Activated naive CD8-positive, alpha-beta T cell (primary cell): Measurements from ENCODE around the gene OVCA2.

Source experiments
- H3K27ac Mint-ChIP-seq: one replicate; pipeline ENCODE4 v1.8.0; 2021; ENCODE audit warnings: mixed read lengths
- H3K27me3 Mint-ChIP-seq: one replicate; pipeline ENCODE4 v1.8.0; 2021; ENCODE audit warnings: mixed read lengths
- H3K36me3 Mint-ChIP-seq: one replicate; pipeline ENCODE4 v1.8.0; 2021; ENCODE audit warnings: mixed read lengths
- H3K4me1 Mint-ChIP-seq: one replicate; pipeline ENCODE4 v1.8.0; 2021; ENCODE audit warnings: low read depth, mixed read lengths
- H3K4me3 Mint-ChIP-seq: one replicate; pipeline ENCODE4 v1.8.0; 2021; ENCODE audit warnings: mild to moderate bottlenecking, mixed read lengths
- H3K9me3 Mint-ChIP-seq: one replicate; pipeline ENCODE4 v1.8.0; 2021; ENCODE audit warnings: low read depth, mixed read lengths

Gene OVCA2

DNA sequence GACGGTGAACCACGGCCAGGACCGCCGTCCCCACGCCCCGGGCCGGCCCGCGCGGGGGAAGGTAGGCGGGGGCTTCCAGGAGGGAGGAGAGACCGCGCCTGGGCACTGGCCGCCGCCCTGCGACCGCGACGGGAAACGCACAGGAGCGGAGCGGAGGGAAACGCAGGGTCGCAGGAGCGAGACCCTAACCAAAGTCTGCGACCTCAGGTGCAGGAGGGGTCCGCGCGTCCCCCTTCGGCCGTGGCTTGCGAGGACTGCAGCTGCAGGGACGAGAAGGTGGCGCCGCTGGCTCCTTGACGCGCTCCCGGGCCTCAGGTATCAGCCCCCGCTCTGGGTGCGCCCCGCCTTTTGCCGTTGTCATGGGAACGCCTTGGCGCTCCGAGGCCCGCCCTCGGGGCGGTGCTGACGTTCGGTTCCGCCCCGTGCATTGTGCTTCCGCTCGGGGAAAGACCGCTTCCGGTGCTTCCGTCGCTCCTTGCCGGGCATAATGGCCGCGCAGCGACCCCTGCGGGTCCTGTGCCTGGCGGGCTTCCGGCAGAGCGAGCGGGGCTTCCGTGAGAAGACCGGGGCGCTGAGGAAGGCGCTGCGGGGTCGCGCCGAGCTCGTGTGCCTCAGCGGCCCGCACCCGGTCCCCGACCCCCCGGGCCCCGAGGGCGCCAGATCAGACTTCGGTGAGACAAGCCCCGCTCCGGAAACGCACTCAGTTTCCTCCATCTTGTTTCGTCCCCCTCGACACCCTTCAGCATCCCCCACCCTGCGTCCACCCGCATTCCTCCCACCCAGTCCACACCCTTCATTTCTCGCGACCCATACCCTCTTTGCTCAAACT lies at the start of gene OVCA2:
OVCA2 (plus strand) TSS at position 462 of the 829 bp plus-strand sequence; CDS start at position 488, 26 bp downstream.
- Mint-ChIP-seq H3K27me3 (no peaks in the 10 kb centered on the region), H3K9me3 (no peaks in the 10 kb centered on the region), H3K4me3 (peak within 1 kb of the TSS; percentile 95), H3K4me1 (peaks cover 23% of the 10 kb centered on the region), H3K36me3 (peaks cover 2% of the 10 kb centered on the region), H3K27ac (peak within 1 kb of the TSS; percentile 94)

DNA sequence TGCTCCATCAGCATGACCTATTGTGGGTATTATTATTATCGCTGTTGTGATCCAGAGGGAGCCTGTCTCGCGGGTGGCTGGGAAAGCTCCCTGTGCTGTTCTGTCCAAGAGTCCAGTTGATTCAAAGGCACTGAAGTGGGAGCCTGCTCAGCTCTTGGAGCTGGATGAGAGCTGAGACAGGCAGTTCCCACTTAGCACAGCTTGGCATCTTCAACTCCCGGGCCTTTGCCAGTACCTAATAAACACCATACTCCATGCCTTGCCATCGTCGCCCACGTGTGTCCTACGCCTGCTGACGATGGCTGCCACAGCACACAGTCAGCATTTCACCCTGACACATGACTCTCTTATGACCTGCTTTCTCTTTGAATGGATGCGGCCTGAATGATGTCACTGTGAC lies 49.3 kb upstream of the OVCA2 start:
- no peak overlapping the region for H3K4me3 Mint-ChIP-seq
- H3K27ac Mint-ChIP-seq: no peak overlapping the region
- no peaks in the 10 kb centered on the region for H3K36me3 Mint-ChIP-seq
- H3K27me3 Mint-ChIP-seq: peaks cover 11% of the 10 kb centered on the region
- no peaks in the 10 kb centered on the region for H3K9me3 Mint-ChIP-seq
- H3K4me1 Mint-ChIP-seq: peaks cover 2% of the 10 kb centered on the region

DNA sequence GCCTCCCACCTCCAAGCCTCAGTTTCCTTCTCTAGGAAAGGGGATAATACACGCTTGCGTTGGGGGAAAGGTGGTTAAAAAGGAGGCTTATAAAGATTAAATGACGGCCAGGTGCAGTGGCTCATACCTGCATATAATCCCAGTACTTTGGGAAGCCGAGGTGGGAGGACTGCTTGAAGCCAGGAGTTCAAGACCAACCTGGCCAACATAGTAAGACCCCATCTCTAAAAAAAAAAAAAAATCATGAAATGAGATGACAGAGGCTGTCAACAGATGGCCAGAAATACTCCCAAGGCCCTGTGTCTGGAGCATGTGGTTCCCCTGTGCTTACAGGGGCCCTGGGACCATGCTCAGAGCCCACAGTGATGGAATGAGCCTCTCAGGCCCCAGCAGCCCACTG lies 47.1 kb upstream of the OVCA2 start:
- no peaks in the 10 kb centered on the region for H3K36me3 Mint-ChIP-seq
- no peaks in the 10 kb centered on the region for H3K9me3 Mint-ChIP-seq
- H3K4me3 Mint-ChIP-seq: no peak overlapping the region
- H3K27me3 Mint-ChIP-seq: peaks cover 16% of the 10 kb centered on the region
- H3K4me1 Mint-ChIP-seq: peaks cover 2% of the 10 kb centered on the region
- H3K27ac Mint-ChIP-seq: no peak overlapping the region

DNA sequence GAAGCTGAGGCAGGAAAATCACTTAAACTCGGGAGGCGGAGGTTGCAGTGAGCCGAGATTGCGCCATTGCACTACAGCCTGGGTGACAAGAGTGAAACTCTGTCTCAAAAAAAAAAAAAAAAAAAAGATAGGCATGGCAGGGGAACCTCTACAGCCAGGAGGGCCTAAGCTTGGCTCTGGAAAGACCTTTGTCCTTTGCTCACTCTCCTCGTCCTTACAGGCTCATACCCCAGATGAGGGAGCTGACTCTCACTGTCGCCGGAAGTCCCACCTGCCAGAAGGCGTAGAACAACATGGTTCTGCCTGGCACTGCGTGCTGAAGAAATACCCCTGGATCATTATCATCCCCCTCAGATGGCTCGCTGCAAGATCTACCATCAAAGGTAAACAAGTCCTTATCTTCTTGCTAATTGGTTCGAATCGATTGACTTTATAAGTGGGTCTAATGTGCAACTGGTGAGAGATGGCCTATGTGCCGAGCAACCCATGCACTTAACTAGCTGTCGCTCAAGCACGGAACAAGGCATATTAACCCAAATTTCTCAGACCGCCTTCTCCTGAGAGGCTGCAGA lies 46.4 kb upstream of the OVCA2 start:
- Mint-ChIP-seq H3K27ac (no peak overlapping the region), H3K36me3 (no peaks in the 10 kb centered on the region), H3K4me3 (no peak overlapping the region), H3K27me3 (peaks cover 16% of the 10 kb centered on the region), H3K4me1 (peaks cover 2% of the 10 kb centered on the region), H3K9me3 (no peaks in the 10 kb centered on the region)

DNA sequence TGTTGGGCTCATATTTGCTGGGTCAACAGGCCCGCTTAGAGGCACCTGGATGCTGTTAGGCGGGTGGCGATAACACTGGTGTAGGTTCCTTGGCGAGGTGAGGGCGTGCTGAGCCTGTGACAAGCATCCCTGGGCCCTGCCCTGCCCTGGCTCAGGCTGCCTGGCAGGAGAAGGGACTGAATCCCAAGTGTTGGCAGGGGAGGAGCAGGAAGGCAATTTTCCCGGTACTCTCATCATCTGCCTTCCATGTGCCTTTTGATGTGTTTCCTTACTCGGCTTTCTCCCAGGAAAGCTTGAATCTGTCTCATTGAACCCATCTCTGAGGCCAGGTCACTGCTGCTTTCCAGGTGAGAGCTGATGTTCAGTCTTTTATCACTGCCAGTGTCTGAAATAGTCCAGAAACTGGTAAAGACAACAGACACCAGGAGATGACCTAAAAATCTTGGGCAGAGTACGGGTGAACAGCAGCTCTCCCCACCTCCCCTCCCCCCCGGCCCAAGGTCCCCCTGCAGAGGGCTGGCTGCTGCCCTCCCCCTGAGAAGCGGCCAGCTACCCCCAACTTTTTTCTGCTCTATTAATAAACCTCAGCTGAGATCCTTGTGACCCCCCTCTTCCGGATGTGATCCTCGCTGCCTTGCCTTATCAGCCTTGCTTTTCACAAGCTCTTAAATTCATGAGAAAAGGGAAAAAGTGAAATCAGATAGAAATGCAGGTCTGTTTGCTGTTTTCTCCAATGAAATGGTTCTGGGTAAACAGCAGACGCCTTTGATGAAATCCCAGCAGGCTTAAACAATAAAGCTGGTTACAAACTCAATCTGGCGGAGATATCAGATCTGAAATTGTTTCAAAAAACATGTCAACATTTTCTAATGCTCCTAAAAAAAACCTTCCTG lies 45.7 kb upstream of the OVCA2 start:
- H3K27me3 Mint-ChIP-seq: peaks cover 16% of the 10 kb centered on the region

DNA sequence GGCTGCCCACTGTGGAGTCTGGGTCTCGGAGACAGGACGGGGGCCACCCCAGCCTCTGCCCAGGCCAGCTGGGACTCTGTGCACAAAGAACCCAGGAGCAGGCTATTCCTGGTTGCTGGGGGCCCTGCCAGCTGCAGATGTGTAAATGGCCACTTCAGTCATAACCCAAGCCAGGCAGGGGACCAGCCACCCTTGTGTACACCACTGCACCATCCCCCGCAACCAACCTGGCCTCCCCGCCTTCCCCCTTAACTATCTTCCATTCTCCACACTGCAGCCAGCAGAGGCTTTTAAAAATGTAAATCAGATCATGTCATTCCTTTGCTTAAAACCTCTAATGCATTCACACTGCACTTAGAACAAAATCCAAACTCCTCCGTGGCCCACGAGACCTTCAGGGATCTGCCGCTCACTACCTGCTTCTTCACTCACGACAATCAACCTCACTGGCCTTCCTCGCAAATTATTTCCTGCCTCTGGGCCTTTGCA lies 45.0 kb upstream of the OVCA2 start:
- H3K36me3 Mint-ChIP-seq: no peaks in the 10 kb centered on the region
- peaks cover 2% of the 10 kb centered on the region for H3K4me1 Mint-ChIP-seq
- no peak overlapping the region for H3K27ac Mint-ChIP-seq
- no peaks in the 10 kb centered on the region for H3K9me3 Mint-ChIP-seq
- peak overlapping the region; percentile 17 for H3K4me3 Mint-ChIP-seq
- H3K27me3 Mint-ChIP-seq: peaks cover 16% of the 10 kb centered on the region

More for the DNA sequence above, 45.7 kb upstream of the OVCA2 start:
- Mint-ChIP-seq H3K36me3 (no peaks in the 10 kb centered on the region), H3K27ac (no peak overlapping the region), H3K9me3 (no peaks in the 10 kb centered on the region), H3K4me3 (no peak overlapping the region), H3K4me1 (peaks cover 2% of the 10 kb centered on the region)

DNA sequence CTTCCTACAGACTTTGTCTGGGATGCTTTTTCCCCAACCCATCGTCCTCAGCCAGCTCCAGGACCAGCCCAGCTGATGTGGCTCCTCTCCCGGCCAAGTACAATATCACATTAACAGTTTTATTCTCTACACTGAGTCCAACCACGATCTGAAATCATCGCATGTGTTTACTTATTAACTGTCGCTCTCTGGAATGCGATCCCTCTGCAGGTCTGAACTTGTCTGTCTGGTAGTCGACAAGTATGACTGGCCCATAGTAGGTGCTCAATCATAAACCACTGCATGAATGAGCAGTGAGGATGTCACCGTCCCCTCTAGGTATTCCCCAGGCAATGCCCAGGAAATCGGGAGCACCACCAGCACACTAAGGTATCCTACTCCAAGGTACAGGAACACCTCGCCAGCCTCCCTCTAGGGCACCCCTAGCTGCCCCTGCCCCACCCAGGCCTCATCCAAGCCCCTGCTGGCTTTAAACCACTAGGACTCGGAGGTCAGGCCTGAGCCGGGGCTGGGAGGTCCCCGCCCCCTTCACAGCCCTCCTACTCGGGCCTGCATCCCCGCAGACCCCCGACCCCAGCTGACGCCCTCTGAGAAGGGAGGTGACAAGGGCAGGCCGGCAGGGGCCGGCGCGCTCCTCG lies 44.4 kb upstream of the OVCA2 start:
- Mint-ChIP-seq H3K27ac (no peak overlapping the region), H3K9me3 (no peaks in the 10 kb centered on the region), H3K27me3 (peaks cover 16% of the 10 kb centered on the region), H3K4me3 (peak overlapping the region; percentile 17), H3K36me3 (no peaks in the 10 kb centered on the region), H3K4me1 (peaks cover 2% of the 10 kb centered on the region)

DNA sequence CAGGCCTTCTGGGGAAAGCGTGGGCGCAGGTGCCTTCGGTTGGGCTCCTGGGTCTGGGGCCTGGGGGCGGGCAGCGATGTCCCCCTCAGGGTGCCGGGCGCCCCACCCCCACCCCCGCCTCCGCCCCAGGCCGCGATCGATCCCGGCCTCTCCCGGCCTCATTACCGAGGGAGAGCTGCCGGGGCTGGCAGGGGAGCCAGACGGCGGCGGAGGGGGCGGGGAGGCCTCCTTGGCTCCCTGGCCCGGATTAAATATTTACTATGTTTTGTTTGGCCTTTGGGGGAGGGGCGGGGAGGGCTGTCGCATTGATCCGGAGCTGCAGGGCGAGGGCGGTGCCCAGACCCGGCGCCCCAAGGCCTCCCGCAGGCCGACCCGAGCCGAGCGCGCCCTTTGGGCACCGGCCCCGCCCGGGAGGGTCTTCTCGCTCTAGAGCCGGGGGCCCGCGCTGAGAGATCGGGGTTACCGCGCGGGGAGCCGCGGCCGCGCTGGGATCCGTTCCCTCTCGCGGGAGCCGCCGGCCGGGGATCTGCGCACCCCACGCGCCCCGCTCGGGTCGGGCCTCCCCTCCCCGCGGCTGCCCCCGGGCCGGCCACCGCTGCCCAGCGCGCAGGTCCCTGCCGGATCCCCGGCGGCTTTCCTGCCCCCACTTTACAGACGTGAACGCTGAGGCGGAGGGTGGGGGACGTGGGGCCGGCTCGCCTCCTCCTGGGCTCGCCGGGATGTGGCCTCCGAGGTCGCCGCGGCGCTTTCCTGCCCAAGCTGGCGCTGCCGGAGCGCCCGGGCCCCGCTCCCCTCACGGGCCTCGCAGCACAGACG lies 43.7 kb upstream of the OVCA2 start:
- Mint-ChIP-seq H3K4me1 (peaks cover 2% of the 10 kb centered on the region), H3K27ac (no peak overlapping the region), H3K27me3 (peaks cover 16% of the 10 kb centered on the region), H3K36me3 (no peaks in the 10 kb centered on the region), H3K9me3 (no peaks in the 10 kb centered on the region), H3K4me3 (no peak overlapping the region)

DNA sequence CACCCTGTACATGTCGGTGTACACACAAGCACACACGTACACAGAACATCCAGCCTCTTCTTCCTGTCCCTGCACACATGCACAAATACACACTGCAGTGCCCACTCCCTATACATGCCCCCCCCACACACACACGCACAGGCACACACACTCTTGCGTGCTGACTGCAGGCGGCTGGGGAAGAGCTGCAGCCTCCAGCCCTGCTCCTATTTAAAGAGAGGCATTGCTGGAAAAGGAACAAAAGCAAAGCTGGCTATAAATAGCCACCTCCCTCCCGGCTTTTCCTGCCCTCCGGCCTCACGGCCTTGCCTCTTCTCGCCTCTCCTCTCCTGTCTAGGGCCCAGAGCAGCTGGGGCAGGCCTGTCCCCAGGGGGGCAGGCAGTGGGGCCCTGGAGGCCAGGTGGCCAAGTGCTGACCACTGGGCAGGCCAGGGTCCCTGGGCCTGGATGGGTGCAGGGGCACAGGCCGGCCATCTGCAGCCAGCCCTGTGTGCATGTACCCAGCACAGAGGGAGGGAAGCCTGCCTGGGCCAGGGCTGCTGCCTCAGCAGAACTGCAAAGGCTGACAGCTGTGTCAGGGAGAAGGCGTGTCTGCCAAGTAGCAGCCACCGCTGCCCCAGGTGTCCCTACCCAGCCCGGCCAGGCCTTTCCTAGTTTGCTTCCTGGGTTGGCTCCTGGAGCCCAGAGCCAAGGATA lies 42.1 kb upstream of the OVCA2 start:
- H3K4me1 Mint-ChIP-seq: peaks cover 2% of the 10 kb centered on the region
- H3K9me3 Mint-ChIP-seq: no peaks in the 10 kb centered on the region
- peak overlapping the region; percentile 43 for H3K4me3 Mint-ChIP-seq
- no peak overlapping the region for H3K27ac Mint-ChIP-seq
- H3K36me3 Mint-ChIP-seq: no peaks in the 10 kb centered on the region
- H3K27me3 Mint-ChIP-seq: peaks cover 16% of the 10 kb centered on the region

DNA sequence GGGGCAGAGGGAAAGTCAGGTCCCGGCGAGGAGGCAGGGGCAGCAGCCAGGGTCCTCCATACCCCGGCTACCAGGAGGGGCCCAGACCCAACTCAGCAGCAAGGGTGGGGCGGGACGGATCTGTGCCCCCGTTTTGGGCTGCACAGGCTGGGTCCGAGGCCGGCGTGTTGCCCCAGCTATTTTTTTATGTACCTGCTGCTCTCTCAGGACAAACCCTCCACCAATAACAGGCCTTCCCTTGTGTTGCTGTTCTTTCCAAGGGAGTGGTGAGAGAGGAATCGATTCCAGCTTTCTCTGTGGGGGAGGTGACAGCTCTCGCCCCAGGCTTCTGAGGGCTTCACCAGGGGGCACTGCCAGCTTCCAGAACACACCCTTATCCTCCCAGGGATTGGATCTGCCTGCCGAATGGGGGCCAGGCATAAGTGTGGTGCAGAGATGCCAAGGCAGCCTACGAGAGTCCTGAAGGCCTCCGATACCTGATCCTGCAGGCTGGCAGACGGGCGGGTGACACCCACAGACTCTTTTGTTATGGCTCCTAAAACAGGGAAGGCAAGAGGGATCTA lies 39.0 kb upstream of the OVCA2 start:
- Mint-ChIP-seq H3K27me3 (peaks cover 6% of the 10 kb centered on the region), H3K9me3 (no peaks in the 10 kb centered on the region), H3K27ac (no peak overlapping the region), H3K36me3 (no peaks in the 10 kb centered on the region), H3K4me3 (no peak overlapping the region), H3K4me1 (no peaks in the 10 kb centered on the region)

DNA sequence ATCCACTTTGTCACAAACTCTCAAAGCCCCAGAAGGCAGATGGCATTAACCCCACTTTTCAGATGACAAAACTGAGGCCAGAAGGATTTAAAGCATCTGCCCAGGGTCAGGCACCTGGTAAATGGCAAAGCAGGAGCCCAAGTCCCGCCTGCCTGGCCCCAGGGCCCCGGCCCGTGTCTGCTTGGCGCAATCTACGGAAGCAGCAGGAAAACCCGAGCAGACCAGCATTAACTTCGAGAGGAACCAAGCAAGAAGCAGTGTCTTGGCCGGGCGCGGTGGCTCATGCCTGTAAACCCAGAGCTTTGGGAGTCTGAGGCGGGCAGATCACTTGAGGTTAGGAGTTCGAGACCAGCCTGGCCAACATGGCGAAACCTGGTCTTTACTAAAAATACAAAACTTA lies 38.3 kb upstream of the OVCA2 start:
- Mint-ChIP-seq H3K4me3 (no peak overlapping the region), H3K36me3 (no peaks in the 10 kb centered on the region), H3K9me3 (no peaks in the 10 kb centered on the region), H3K27me3 (peaks cover 6% of the 10 kb centered on the region), H3K27ac (no peak overlapping the region), H3K4me1 (no peaks in the 10 kb centered on the region)

DNA sequence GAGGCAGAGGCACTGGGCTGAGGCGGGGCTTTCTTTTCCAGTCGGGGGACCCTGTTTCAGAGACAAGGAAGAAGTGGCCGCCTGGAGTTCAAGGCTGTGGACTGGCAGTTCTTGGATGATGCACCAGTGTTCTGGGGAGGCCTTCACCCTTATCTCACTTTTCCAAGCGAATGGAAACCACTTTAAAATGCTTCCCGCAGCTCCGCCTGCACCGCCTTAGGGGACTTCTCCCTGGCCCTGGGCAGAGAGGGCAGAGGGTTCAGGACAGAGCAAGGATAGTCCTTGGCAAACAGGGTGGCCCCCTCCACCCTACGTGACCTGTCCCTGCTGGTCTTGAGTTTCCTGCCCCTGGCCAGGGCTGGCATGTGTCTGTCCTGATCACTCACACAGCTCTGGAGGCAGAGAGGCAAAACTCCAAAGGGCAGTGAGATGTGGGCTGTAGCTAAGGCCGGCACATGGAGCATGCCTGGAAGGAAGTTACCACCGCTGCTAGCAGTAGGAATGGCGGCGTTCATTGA lies 37.3 kb upstream of the OVCA2 start:
- Mint-ChIP-seq H3K4me1 (no peaks in the 10 kb centered on the region), H3K27me3 (peaks cover under 1% of the 10 kb centered on the region), H3K36me3 (no peaks in the 10 kb centered on the region), H3K4me3 (no peak overlapping the region), H3K9me3 (no peaks in the 10 kb centered on the region), H3K27ac (no peak overlapping the region)
